CD14-positive monocyte (primary cell): Measurements from ENCODE around the gene ZBTB7A. TPM values are rescaled to one million over a fixed set of nuclear protein-coding genes. Genes with fewer than 3 reads are reported as not detected.

Experiments
- DNase-seq, 3 donors: peaks; one replicate each; pipeline ENCODE4 v3.0.0-alpha.2; 2011 to 2022
- H2AFZ ChIP-seq: 2 replicates; pipeline ENCODE4 v1.6.0; 2012; ENCODE audit warnings: mild to moderate bottlenecking, low read depth, low read length, inconsistent platforms; ENCODE audit not compliant: insufficient read depth, poor library complexity, severe bottlenecking
- H3K27ac ChIP-seq, 2 donors: 1 replicate in 1 of 2; 2 replicates in 1 of 2; pipeline ENCODE4 v1.5.1; 2012 to 2013; ENCODE audit warnings: low read length in 2 of 2, control low read depth in 1 of 2, inconsistent platforms in 1 of 2, low read depth in 1 of 2, mild to moderate bottlenecking in 1 of 2
- H3K27me3 ChIP-seq, 2 donors: one replicate each; pipeline versions ENCODE4 v1.6.0 to v1.6.1; 2011 to 2013; ENCODE audit warnings: low read length in 2 of 2; ENCODE audit not compliant: control insufficient read depth in 2 of 2, insufficient read depth in 2 of 2
- H3K36me3 ChIP-seq, 2 donors: replicated peaks in 1 of 2; 1 replicate in 1 of 2; 2 replicates in 1 of 2; pipeline versions ENCODE4 v1.5.1 to v1.6.1; 2012 to 2013; ENCODE audit warnings: low read length in 2 of 2, control low read depth in 1 of 2, inconsistent platforms in 1 of 2, mild to moderate bottlenecking in 1 of 2; ENCODE audit not compliant: insufficient read depth in 2 of 2, control insufficient read depth in 1 of 2
- H3K4me1 ChIP-seq, 2 donors: 1 replicate in 1 of 2; 2 replicates in 1 of 2; pipeline versions ENCODE4 v1.5.1 to v1.6.1; 2012 to 2013; ENCODE audit warnings: low read length in 2 of 2, control low read depth in 1 of 2, inconsistent platforms in 1 of 2, mild to moderate bottlenecking in 1 of 2, moderate library complexity in 1 of 2; ENCODE audit not compliant: insufficient read depth in 2 of 2, control insufficient read depth in 1 of 2
- H3K4me2 ChIP-seq: replicated peaks from 2 replicates; pipeline ENCODE3; 2012; ENCODE audit warnings: low read length, moderate library complexity, mild to moderate bottlenecking; ENCODE audit not compliant: poor library complexity, severe bottlenecking; ENCODE audit errors: extremely low read depth
- H3K4me3 ChIP-seq, 3 experiments: fragments of 200-600 bp in 1 of 3; sonication (generic) in 1 of 3; replicated peaks in 1 of 3; 1 replicate in 2 of 3; 2 replicates in 1 of 3; pipeline ENCODE4 v1.5.1; 2011 to 2013; ENCODE audit warnings: low read length in 3 of 3, mild to moderate bottlenecking in 3 of 3, control low read depth in 2 of 3, low read depth in 2 of 3, inconsistent platforms in 1 of 3, moderate library complexity in 1 of 3
- H3K79me2 ChIP-seq: 2 replicates; pipeline ENCODE4 v1.6.0; 2012; ENCODE audit warnings: mild to moderate bottlenecking, control low read depth, inconsistent platforms, low read length, moderate library complexity; ENCODE audit not compliant: insufficient read depth
- H3K9ac ChIP-seq: 2 replicates; pipeline ENCODE4 v1.6.0; 2017; ENCODE audit warnings: low read length, mild to moderate bottlenecking; ENCODE audit not compliant: insufficient read depth, poor library complexity, severe bottlenecking
- H3K9me3 ChIP-seq, 2 donors: replicated peaks in 1 of 2; 1 replicate in 1 of 2; 2 replicates in 1 of 2; pipeline versions ENCODE4 v1.5.1 to v1.6.1; 2012 to 2013; ENCODE audit warnings: low read length in 2 of 2, control low read depth in 1 of 2; ENCODE audit not compliant: control insufficient read depth in 1 of 2, insufficient read depth in 1 of 2
- H4K20me1 ChIP-seq: 2 replicates; pipeline ENCODE4 v1.6.0; 2012; ENCODE audit warnings: mild to moderate bottlenecking, low read length, control low read depth, moderate library complexity; ENCODE audit not compliant: insufficient read depth
- H3K27ac Mint-ChIP-seq, 7 donors: one replicate each; pipeline ENCODE4 v1.8.0; 2020; ENCODE audit warnings: mild to moderate bottlenecking in 7 of 7, mixed read lengths in 7 of 7, moderate library complexity in 6 of 7, inconsistent platforms in 2 of 7
- H3K27me3 Mint-ChIP-seq, 3 donors: one replicate each; pipeline ENCODE4 v1.8.0; 2021 to 2022; ENCODE audit warnings: low read depth in 3 of 3, mild to moderate bottlenecking in 3 of 3, mixed read lengths in 3 of 3, moderate library complexity in 3 of 3, inconsistent platforms in 1 of 3
- H3K36me3 Mint-ChIP-seq, 2 donors: one replicate each; pipeline ENCODE4 v1.8.0; 2020; ENCODE audit warnings: mixed read lengths in 2 of 2, inconsistent platforms in 1 of 2, mild to moderate bottlenecking in 1 of 2
- H3K4me1 Mint-ChIP-seq: one replicate; pipeline ENCODE4 v1.8.0; 2020; ENCODE audit warnings: mild to moderate bottlenecking, mixed read lengths
- H3K4me3 Mint-ChIP-seq, 2 donors: one replicate each; pipeline ENCODE4 v1.8.0; 2020; ENCODE audit warnings: mild to moderate bottlenecking in 2 of 2, mixed read lengths in 2 of 2, moderate library complexity in 1 of 2
- H3K9me3 Mint-ChIP-seq, 7 donors: one replicate each; pipeline ENCODE4 v1.8.0; 2020 to 2022; ENCODE audit warnings: mixed read lengths in 7 of 7, mild to moderate bottlenecking in 6 of 7, moderate library complexity in 6 of 7, inconsistent platforms in 2 of 7
- WGBS: methylation state at CpG from one replicate; pipeline ENCODE4 v1.1.5; 2013; ENCODE audit warnings: missing lambda C conversion rate; ENCODE audit not compliant: insufficient coverage; 5-methylcytosine and 5-hydroxymethylcytosine counted together
- intact Hi-C, 2 donors: fragments of 100-400 bp; cut with micrococcal nuclease; formaldehyde crosslinking; loops; one replicate each; pipeline versions ENCODE4 v1.15.0 to v1.15.1; 2023
- polyA plus RNA-seq, 3 donors: library from polyadenylated mRNA; depleted of rRNA in 1 of 3; unstranded in 2 of 3; stranded (reverse) in 1 of 3; fragments of 300-500 nt in 2 of 3; fragments of >200 nt in 1 of 3; fragmentation: Illumina TruSeq in 2 of 3; gene quantifications; 1 replicate in 2 of 3; 2 replicates in 1 of 3; pipeline ENCODE4 v1.2.3, GENCODE V29; 2012 to 2021
- TF ChIP-seq, protein P1 (sequence below): fragments of 200-600 bp; IDR thresholded peaks from one replicate; pipeline ENCODE4 v1.8.0; 2022; ENCODE audit warnings: antibody characterized with exemption, mild to moderate bottlenecking

ZBTB7A gene
- polyA plus RNA-seq, 3 donors = 18.0 to 31.5 (median 20.2) TPM

DNA sequence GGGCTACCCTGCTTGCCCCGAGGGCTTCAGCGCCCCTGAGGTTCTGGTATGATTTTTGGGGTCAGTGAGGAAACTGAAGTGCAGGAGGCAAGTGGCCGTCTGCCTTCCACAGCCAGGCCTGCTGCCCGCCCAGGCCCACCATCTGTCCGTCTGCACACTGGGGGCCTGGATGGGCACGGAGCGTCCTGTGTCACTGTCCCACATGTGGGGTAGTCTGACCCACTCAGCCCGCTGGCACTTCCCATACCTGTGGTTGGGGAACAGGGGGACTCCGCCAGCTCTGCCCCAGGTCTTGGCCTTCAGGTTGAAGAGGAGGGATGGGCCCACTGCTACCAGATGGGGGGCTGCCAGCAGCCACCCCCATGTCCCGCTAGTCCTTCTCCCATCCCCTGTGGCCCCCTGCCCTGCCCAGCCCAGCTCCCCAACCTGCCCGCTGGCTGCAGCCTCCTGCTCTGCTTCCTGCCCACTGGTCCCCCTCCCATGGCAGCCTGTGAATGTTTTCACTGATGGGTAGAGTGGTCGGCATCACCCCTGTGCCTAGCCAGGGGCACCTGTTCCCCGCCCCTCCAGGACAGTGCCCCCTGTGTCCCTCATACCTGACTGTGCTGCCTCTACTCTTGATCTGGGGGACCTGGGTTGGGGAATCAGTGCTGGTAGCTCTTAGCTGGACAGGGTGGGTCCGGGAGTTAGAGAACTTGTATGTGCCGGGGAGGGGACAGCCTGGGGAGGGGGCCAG lies 49.6 kb downstream of the ZBTB7A start:
- Mint-ChIP-seq H3K27me3 (no peaks in the 10 kb centered on the region), H3K27ac (peak overlapping the region in 1 of 7 donors; percentile 30), H3K4me3 (no peak overlapping the region), H3K4me1 (peaks cover 8% of the 10 kb centered on the region), H3K9me3 (peaks cover 0 to 2% (median 0%) of the 10 kb centered on the region in 7 donors), H3K36me3 (peaks cover 37 to 78% of the 10 kb centered on the region in 2 donors)
- Histone ChIP-seq H3K27ac (no peak overlapping the region), H3K4me2 (no peak overlapping the region), H3K9ac (no peak overlapping the region), H3K36me3 (peaks cover 45 to 68% of the 10 kb centered on the region in 2 donors), H3K9me3 (no peaks in the 10 kb centered on the region), H2AFZ (no peak overlapping the region), H3K79me2 (peaks cover 92% of the 10 kb centered on the region), H3K4me3 (no peak overlapping the region), H3K27me3 (no peaks in the 10 kb centered on the region), H4K20me1 (peaks cover 100% of the 10 kb centered on the region), H3K4me1 (peaks cover 0 to 8% of the 10 kb centered on the region in 2 donors)
- WGBS = 98% methylated on average over 14 of the region's 15 CpGs
- TF ChIP-seq, protein P1, sequence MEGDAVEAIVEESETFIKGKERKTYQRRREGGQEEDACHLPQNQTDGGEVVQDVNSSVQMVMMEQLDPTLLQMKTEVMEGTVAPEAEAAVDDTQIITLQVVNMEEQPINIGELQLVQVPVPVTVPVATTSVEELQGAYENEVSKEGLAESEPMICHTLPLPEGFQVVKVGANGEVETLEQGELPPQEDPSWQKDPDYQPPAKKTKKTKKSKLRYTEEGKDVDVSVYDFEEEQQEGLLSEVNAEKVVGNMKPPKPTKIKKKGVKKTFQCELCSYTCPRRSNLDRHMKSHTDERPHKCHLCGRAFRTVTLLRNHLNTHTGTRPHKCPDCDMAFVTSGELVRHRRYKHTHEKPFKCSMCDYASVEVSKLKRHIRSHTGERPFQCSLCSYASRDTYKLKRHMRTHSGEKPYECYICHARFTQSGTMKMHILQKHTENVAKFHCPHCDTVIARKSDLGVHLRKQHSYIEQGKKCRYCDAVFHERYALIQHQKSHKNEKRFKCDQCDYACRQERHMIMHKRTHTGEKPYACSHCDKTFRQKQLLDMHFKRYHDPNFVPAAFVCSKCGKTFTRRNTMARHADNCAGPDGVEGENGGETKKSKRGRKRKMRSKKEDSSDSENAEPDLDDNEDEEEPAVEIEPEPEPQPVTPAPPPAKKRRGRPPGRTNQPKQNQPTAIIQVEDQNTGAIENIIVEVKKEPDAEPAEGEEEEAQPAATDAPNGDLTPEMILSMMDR = no peak
- intact Hi-C loops = no loop called here
- peak in 1 of 3 donors; percentile 2 for DNase-seq

DNA sequence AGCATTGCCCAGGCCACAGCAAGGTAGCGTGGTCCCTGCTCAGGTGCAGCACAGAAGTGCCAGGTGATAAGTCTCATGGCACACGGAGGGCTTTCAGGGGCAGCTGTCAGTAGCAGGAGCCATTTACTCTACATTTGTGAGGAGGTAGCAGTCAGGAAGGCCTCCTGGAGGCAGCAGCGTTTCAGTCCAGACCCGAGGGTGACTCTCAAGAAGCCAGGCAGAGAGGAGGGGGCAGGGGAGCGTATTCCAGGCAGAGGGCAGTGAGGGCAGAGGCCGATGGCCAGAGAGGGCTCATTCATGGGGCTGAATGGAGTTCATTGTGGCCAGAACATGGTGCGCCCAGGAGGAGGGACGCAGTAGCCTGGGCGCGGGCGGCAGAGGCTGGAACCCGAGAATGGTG lies 50.2 kb downstream of the ZBTB7A start:
- intact Hi-C loops = no loop called here
- no peak overlapping the region for H3K4me3 Mint-ChIP-seq
- H3K36me3 Mint-ChIP-seq = peaks cover 35 to 75% of the 10 kb centered on the region in 2 donors
- H3K27me3 Mint-ChIP-seq = no peaks in the 10 kb centered on the region
- H3K4me3 ChIP-seq = no peak overlapping the region
- H3K27me3 ChIP-seq = no peaks in the 10 kb centered on the region
- H3K4me1 Mint-ChIP-seq = peaks cover 8% of the 10 kb centered on the region
- TF ChIP-seq, protein P1 = no peak
- peaks cover 0 to 8% of the 10 kb centered on the region in 2 donors for H3K4me1 ChIP-seq
- H2AFZ ChIP-seq = no peak overlapping the region
- H3K9ac ChIP-seq = no peak overlapping the region
- peaks cover 100% of the 10 kb centered on the region for H4K20me1 ChIP-seq
- DNase-seq = no peak
- H3K27ac ChIP-seq = no peak overlapping the region
- peak overlapping the region in 2 of 7 donors; percentile 45 to 74 for H3K27ac Mint-ChIP-seq
- H3K4me2 ChIP-seq = no peak overlapping the region
- peaks cover 0 to 2% (median 0%) of the 10 kb centered on the region in 7 donors for H3K9me3 Mint-ChIP-seq
- 95% methylated on average over 11 of the region's 12 CpGs for WGBS
- peaks cover 45 to 69% of the 10 kb centered on the region in 2 donors for H3K36me3 ChIP-seq
- H3K79me2 ChIP-seq = peaks cover 89% of the 10 kb centered on the region
- H3K9me3 ChIP-seq = no peaks in the 10 kb centered on the region
